Endometrium (tissue), 2 donors: ENCODE measurements around the gene AMPD3.
"Not testable (repeated sequence)": the region's sequence is repeated elsewhere in the genome, so short reads cannot be mapped to it uniquely, and the experiment has no call there.

Experiments used
- FAIRE-seq: peaks from 2 replicates; lab custom pipeline; 2012; peaks lifted over from hg19 to GRCh38; lab: Jason Lieb, UNC
- donor health status: control.
- donor health status: control.

The AMPD3 gene

GRCh38 chr11:10454878-10455631 is at the start of gene AMPD3:
TSS of gene AMPD3 (plus strand) at chr11:10455264. CDS start at chr11:10461520, 6,256 bp downstream.
- no peak for FAIRE-seq

GRCh38 chr11:10405865-10406592 is 49.0 kb upstream of the AMPD3 start:
- FAIRE-seq = peak; percentile 89

DNA sequence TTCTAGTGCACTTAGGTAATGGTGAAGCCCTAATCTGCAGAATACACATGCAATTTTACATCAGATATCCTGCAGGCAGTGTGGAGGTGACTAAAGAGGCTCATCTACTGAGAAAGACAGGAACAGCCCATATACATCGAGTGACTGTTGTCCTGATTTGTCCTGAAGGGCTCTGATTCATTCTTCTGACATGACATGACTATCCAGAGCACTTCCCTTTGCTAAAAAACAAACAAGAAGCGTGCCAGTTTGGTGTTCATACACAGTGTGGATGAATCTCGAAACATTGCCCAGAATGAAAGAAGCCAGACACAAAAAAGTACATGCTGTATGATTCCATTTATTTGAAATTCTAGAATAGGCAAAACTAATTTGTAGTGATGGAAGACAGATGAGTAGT is 48.0 kb upstream of the AMPD3 start:
- no peak for FAIRE-seq

DNA sequence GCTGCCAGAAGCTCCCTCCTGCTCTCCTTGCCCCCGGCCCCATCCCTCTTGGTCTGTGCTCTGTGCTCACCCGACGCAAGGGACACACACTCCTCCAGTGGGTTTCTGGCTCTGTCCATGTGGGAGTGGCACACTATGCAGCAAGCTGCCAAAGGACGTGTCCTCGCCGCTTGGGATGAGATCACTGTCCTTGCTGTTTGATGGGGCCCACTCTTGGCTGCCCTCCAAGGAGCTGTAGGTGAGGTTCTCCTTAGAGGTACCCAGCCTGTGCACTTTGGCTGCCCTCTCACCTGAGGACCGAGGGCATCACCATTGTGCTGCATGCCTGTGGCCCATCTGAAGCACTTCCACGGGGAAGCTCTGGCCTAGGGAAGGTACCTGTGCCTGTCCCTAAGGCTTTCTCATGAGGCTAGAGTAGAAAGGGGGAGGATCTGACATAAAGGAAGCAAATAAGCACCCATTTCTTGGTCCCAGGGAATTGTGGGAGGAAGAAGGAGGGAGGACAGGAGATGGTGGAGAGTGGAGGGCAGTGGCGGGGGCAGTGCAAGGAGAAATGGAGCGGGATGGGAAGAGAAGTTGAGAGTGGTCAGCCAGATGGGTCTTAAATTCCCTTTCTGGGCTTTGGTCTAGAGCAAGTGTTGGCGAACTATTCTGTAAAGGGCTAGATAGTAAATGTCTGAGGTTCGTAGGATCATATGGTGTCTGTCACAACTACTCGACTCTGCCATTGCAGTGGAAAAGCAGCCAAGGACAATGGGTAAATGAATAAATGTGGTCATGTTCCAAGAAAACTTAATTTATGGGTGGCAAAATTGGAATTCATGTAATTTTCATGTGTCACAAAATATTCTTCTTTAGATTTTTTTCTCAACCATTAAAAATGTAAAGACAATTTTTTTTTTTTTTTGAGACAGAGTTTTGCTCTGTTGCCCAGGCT is 47.0 kb upstream of the AMPD3 start:
- no peak for FAIRE-seq

GRCh38 chr11:10409207-10409661 is 45.8 kb upstream of the AMPD3 start:
- FAIRE-seq = no peak

DNA sequence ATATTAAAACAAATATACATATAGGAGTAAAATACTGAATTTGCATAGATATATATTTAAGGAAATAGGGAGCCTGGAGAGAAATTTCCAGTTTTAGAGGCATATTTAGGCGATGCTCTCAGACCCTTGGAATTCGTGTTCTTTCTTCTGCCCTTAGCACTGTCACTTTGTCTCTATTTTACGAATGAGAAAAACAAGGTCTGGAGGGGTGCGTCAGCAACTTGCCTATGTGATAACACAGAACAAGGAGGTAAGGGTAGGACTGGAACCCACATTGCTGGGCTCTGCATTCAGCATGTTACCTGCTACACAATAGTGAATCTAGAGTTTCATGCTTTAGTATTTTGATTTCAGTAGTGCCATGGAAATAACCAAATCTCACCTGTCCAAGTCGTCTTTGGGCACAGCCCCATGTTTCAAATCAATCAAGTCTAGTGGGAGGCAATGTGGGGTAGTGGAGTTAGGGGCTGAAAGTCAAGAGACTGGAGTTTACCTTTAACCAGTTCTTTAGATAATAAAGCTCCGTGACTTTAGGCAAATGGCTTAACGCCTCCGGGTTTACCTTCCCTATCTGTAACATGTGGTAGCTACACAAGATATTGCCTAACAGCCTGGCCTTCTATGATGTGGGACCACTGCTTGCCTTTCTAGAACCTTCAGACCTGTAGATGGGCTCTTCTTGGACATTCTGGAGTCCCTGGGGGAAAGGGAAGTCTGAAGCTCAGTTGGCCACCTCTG is 44.8 kb upstream of the AMPD3 start:
- no peak for FAIRE-seq

GRCh38 chr11:10410844-10411200 is 44.2 kb upstream of the AMPD3 start:
- FAIRE-seq = no peak

DNA sequence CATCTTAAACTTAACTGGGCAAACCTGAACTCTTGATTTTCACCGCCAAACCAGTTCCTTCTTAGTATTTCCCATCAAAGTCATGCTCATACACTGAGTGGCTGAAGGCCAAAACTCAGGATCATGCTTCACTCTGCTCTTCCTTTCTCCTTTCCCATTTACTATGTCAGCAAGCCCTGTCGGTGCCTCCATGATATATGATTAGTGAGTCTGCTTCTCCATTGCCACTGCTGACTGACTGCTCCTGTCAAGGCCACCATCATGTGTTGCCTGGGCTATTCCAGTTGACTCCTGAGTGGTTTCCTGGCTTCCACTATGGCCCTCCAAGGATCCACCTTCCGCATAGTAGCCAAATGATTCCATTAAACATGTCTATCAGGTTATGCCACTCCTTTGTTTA is 42.8 kb upstream of the AMPD3 start:
- FAIRE-seq = no peak

DNA sequence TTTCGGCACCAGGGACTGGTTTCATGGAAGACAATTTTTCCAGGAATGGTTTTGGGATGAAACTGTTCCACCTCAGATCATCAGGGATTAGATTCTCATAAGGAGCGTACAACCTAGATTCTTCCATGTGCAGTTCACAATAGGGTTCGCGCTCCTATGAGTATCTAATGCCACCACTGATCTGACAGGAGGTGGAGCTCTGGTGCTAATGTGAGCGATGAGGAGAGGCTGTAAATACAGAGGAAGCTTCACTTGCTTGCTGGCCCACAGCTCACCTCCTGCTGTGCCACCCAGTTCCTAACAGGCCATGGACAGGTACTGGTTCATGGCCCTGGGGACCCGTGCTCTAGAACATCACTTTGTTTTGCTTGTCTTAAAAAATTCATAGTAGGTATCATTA is 41.8 kb upstream of the AMPD3 start:
- FAIRE-seq = no peak

DNA sequence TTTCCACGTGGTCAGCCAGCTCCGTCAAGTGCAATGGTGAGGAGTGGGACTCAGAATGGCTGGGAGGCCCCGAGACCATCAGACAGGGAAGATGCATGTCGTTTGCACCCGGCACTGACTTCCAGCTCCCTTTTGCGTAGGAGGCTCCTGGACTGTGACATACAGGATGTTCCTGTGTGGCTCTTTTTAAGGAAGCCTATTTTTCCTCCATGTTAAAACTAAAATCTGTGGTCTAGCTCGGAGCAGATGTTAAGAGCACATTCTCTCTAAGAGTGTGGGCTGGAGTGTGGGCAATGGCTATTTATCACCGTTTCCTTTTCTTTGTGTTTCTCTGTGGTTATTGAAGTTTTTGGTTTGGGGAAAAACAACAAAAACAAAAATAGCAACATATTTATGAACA is 40.9 kb upstream of the AMPD3 start:
- no peak for FAIRE-seq

DNA sequence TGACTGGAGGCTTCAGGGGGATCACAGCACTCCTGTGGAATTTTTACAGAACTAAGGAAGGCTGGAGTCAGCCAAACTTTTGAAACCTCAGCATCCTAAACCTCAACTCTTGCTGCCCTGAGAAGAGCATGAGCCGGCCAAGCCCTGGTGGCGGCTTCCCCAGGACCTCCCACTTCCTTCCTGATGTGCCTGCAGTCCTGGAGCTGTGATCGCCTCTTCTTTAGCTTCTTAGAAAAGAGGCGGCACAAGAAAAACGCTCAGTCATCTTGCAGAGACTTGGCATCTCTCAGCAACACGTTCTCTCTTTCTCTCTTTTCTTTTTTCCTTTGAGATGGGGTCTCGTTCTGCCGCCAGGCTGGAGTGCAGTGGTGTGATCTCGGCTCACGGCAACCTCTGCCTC is 40.4 kb upstream of the AMPD3 start:
- FAIRE-seq = no peak

DNA sequence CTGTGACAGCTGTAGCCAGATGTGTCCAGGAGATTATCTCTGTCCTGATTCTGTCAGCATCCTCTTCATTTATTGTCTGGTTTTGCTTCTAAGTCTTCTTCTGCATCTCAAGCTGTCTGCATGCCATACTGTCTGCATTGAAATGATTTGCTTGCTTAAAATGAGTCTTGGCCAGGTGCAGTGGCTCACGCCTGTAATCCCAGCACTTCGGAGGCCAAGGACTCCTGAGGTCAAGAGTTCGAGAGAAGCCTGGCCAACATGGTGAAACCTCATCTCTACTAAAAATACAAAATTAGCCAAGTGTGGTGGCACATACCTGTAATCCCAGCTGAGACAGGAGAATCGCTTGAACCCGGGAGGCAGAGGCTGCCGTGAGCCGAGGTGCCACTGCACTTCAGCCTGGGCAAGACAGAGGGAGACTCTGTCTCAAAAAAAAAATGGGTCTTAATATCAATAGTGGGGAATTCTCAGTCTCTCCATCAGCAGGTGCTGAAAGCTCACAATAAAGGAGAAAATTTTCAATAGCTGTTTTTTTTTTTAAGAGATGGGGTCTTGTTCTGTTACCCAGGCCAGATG is 39.2 kb upstream of the AMPD3 start:
- no peak for FAIRE-seq

DNA sequence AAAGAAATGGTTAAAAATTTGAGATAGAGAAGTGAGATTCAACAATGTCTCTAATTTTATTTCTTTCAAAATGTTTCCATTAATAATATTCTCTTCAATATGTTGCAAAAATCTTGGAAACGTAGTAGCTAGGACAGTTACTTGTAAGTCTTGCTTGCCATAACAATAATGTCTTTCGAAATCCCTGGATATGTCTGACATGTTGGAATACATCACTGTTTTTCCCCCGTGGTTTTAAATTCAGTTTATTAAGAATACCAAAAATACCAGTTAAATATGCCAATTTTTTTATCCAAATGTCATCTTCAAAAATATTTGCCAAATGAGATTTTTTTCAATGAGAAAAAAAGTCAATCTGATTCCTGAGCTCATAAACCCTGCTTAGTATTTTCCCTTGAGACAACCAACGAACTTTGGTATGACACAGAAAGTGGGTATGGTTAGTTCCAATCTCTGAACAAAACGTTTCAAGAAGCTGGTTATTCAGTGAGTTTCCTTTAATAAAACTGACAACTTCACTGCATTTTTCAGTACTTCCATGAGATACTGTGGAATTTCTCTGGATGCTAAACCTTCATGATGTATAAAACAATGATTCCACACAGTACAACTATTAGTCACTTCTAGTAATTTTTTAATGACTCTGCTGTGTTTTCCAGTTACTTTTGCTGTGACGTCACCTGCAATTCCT is 36.7 kb upstream of the AMPD3 start:
- FAIRE-seq = no peak

GRCh38 chr11:10418950-10419310 is 36.1 kb upstream of the AMPD3 start:
- FAIRE-seq = no peak

DNA sequence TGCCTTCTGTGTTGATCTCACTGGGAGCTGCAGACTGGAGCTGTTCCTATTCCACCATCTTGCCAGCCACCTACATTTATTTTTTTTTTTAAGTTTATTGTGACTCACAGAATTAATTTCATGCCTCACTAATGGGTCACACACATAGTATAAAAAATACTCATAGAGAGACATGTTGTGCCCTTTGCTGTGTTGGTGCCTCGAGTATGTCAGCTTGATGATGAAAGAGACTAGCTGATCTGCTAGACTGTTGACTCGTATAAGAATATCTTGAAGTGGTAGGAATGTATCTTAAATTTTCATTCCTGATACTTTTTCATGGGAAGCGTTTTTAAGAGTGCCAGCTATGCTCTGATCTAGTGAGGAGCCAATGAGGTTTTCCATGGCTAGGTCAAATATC is 28.6 kb upstream of the AMPD3 start:
- no peak for FAIRE-seq

DNA sequence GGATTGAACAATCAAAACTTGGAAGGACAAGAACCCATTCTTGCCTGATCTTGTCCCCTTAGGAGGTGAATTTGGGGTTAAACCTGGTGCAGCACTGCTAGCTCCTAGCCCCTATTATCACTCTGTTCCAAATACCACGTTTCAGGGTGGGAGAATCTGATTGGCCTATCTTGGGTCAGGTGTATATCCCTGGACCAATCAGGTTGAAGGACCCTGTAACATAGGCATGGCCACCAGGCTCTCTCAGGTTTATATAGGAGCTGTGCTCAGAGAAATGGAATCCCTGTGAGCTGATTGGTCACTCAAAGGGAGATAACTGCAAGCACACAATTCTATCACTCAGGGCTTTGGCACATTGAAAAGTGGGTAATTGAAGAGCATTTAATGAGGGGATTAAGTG is 26.6 kb upstream of the AMPD3 start:
- FAIRE-seq = no peak

DNA sequence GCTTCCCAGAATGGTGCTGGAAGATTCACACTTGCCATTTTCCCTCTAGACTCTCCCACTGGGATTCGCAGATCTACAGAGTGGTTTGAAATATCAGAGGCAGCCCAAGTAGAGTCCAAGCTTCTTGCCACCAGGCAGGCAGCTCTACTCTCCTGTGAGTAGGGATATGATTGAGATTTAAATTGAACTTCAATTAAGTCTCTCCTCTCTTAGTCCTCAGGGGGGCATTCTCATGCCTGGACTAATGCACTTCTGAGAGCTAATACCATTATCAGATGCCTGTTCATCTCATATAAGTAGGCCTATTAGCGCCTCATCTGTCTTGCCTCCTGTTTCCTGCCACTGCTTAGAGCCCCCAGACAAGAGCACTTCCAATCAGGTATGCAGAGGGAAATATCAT is 25.5 kb upstream of the AMPD3 start:
- FAIRE-seq = no peak

DNA sequence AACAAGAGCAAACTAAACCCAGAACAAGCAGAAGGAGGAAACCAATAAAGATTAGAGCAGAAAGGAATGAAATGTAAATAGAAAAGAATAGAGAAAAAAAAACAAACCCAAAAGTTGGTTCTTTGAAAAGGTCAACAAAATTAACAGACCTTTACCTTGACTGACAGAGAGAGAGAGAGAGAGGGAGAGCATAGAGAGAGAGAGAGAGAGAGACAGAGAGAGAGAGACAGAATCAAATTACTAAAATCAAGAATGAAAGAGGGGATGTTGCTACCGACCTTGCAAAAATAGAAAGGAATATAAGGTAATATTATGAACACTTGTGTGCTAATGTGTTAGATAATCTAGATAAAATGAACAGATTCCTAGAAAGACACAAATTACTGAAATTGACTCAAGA is 22.6 kb upstream of the AMPD3 start:
- FAIRE-seq = no peak

DNA sequence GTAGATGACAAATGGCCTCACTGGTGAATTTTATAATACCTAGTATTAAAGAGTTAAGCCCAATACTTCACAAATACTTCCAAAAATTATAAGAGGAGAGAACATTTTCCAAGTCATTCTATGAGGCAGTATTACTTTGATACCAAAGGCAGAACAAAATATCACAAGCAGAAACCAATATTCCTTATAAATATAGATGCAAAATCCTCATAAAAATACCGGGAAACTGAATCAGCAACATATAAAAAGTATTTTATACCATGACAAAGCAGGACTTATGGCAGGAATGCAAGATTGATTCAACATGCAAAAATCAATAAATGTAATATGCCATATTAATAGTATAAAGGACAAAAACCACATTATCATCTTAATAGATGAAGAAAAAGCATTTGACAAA is 22.1 kb upstream of the AMPD3 start:
- no peak for FAIRE-seq

DNA sequence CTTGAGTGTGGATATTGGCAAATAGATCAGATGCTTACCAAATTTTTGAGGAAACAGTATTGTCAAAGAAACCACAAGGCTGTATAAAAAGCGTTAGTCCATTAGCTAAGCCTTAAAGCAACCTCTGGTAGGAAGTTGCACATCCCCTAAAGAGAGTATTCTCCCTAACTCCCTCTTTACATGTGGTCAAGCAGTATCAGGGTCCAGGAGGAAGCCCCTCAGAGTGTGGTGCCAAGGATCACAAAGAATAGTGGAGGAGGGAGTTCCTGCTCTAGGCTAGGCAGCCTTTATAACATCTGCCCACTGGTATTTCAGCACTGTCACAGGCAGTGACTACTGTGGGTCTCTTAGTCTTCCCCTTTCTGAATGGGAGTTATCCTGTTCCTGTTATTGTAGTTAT is 18.8 kb upstream of the AMPD3 start:
- FAIRE-seq = no peak

DNA sequence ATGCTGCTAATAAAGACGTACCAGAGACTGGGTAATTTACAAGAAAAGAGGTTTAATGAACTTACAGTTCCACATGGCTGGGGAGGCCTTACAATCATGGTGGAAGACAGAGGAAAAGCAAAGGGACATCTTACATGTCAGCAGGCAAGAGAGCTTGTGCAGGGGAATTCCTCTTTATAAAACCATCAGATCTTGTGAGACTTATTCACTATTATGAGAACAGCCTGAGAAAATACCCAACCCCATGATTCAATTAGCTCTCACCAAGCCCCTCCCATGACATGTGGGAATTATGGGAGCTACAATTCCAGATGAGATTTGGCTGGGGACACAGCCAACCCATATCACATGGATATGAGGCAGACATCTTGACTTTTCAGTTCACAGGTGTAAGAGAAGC is 18.4 kb upstream of the AMPD3 start:
- FAIRE-seq = not testable (repeated sequence)
